ENCODE data around the gene DCAF7. TPM values are rescaled to one million over a fixed set of nuclear protein-coding genes. Genes with fewer than 3 reads are reported as not detected.
A peak's percentile ranks its signal among the peaks of the same experiment; 100 is the strongest.

DCAF7 gene
- total RNA-seq, 2 experiments from 2014 or later, result 104 to 105 TPM

- TF ChIP-seq CTCF (IDR thresholded peaks at IDR 0.05), result no peak
- Mint-ChIP-seq H3K36me3 (ENCODE audit: low read depth) (peaks cover 16% of the 10 kb centered on the region), H3K4me1 (ENCODE audit: low read depth) (peaks cover 24% of the 10 kb centered on the region), H3K4me3 (peak overlapping the region; percentile 92), H3K9me3 (no peaks in the 10 kb centered on the region), H3K27ac (peak overlapping the region; percentile 96), H3K27me3 (no peaks in the 10 kb centered on the region)
- ChIA-PET POLR2A (interaction anchor here (0.6 to 5.2 kb wide), 17 partner anchors 8 to 530 kb away, joined by 3 to 19 read pairs (median 3); partner anchors contain the start of gene TACO1), CTCF (interaction anchor here (0.6 to 3.2 kb wide), 5 partner anchors 16 to 228 kb away, joined by 3 to 18 read pairs (median 4); no protein-coding TSS in a partner anchor)
- DNase-seq, result no peak
- ATAC-seq, result peak; percentile 12
- intact Hi-C loops (cut with micrococcal nuclease), result no loop called here
These were observed 860 bp upstream of the DCAF7 start for GRCh38 chr17:63549289-63549945.

DNA sequence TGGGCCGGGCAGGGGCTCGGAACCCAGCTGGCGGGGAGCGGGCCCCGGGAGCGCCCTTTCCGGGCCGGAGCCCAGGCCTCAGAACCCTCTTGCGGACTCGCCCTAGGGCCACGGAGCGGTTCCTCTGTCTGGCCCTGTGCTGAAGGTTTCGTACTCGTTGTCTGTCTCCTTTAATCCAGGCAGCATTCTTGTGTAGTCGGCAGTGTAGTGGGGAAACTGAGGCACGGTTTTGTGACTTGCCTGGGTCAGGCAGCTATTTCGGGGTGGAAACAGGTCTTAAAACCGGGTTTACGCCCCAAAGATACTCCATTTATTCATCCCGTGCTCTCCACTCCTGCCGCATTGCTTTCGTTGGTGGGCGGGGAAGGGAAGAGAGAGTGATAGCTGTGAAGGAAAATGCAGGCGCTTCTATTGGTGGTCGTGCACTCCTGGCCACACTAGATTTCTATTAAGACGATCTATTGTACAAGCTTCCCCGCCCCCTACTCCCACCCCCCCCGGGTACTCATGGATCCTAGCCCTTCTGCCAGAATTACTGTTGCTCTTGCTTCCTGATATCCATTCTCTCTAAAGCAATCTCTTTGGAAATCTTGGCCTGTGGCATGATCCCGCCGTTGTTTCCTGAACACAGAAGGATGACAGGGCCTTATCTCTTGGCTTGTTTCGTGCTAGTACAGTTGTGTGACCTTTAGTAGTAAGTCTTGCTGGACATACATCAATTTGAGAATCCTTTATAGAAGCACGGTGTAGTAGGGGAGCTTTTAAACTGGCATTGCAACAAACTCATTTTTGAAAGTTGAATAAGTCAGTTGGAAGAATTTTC is 751 bp downstream of the DCAF7 start:
- peak overlapping the region; percentile 92 for H3K4me3 Mint-ChIP-seq
- intact Hi-C loops (cut with micrococcal nuclease), result loop anchor here (5.0 kb wide), 1 partner anchor 51 kb away; the partner anchor contains the start of gene TACO1
- H3K27ac Mint-ChIP-seq, result peak overlapping the region; percentile 96
- no peaks in the 10 kb centered on the region for H3K27me3 Mint-ChIP-seq
- H3K9me3 Mint-ChIP-seq, result no peaks in the 10 kb centered on the region
- ATAC-seq, result no peak
- ChIA-PET CTCF (interaction anchor here (0.8 to 3.2 kb wide), 7 partner anchors 14 to 146 kb away, joined by 3 to 18 read pairs (median 3); no protein-coding TSS in a partner anchor), POLR2A (interaction anchor here (0.7 to 5.2 kb wide), 10 partner anchors 10 to 194 kb away, joined by 3 to 19 read pairs (median 4); partner anchors contain the start of gene TACO1)
- H3K36me3 Mint-ChIP-seq (ENCODE audit: low read depth), result peaks cover 16% of the 10 kb centered on the region
- TF ChIP-seq CTCF (IDR thresholded peaks at IDR 0.05), result no peak
- peaks cover 38% of the 10 kb centered on the region for H3K4me1 Mint-ChIP-seq (ENCODE audit: low read depth)
- peak; percentile 46 for DNase-seq

DNA sequence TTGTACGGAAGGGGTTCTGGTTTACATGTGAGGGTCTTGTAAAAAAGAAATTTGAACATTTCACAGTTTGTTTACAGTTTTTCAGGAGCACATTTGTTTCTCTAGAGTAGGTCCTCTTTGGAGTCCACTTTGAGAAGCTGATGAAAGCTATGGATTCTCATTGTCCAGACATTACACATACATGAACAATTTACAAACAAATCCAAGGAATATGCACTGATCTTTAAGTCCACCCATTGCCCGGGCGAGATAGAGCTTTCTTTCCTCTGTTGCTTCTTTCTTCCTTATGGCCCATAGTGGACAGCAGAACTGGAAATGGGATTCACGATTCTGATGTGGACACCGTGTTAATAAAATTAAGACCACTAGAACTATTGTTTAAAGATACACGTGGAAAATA is 1.9 kb downstream of the DCAF7 start:
- intact Hi-C loops (cut with micrococcal nuclease), result loop anchor here (5.0 kb wide), 1 partner anchor 50 kb away; the partner anchor contains the start of gene TACO1
- ChIA-PET POLR2A (interaction anchor here (0.6 to 5.2 kb wide), 3 partner anchors 17 to 240 kb away, joined by 3 to 19 read pairs (median 4); partner anchors contain the start of gene TACO1), CTCF (interaction anchor here (0.7 to 1.9 kb wide), 5 partner anchors 17 to 145 kb away, joined by 3 to 11 read pairs (median 3); no protein-coding TSS in a partner anchor)
- H3K27me3 Mint-ChIP-seq, result no peaks in the 10 kb centered on the region
- H3K4me3 Mint-ChIP-seq, result peak overlapping the region; percentile 92
- no peak for DNase-seq
- peaks cover 46% of the 10 kb centered on the region for H3K4me1 Mint-ChIP-seq (ENCODE audit: low read depth)
- peaks cover 24% of the 10 kb centered on the region for H3K36me3 Mint-ChIP-seq (ENCODE audit: low read depth)
- peak overlapping the region; percentile 72 for H3K27ac Mint-ChIP-seq
- H3K9me3 Mint-ChIP-seq, result no peaks in the 10 kb centered on the region
- TF ChIP-seq CTCF (IDR thresholded peaks at IDR 0.05), result no peak
- no peak for ATAC-seq

- no peak overlapping the region for H3K27ac Mint-ChIP-seq
- H3K4me1 Mint-ChIP-seq (ENCODE audit: low read depth), result peaks cover 66% of the 10 kb centered on the region
- CTCF ChIA-PET, result interaction anchor here (3.2 to 3.9 kb wide), 2 partner anchors 56 to 130 kb away, joined by 9 to 17 read pairs; no protein-coding TSS in a partner anchor
- no peaks in the 10 kb centered on the region for H3K27me3 Mint-ChIP-seq
- POLR2A ChIA-PET, result interaction anchor here (0.7 kb wide), 2 partner anchors 44 to 1111 kb away, joined by 3 read pairs; no protein-coding TSS in a partner anchor
- intact Hi-C loops (cut with micrococcal nuclease), result no loop called here
- no peak for TF ChIP-seq CTCF (IDR thresholded peaks at IDR 0.05)
- ATAC-seq (no peak), DNase-seq (no peak)
- H3K4me3 Mint-ChIP-seq, result no peak overlapping the region
- H3K9me3 Mint-ChIP-seq, result no peaks in the 10 kb centered on the region
- peaks cover 30% of the 10 kb centered on the region for H3K36me3 Mint-ChIP-seq (ENCODE audit: low read depth)
These were observed 5.4 kb downstream of the DCAF7 start for GRCh38 chr17:63555500-63556156.

Measured in activated CD8-positive, alpha-beta T cell treated with anti-CD3 and anti-CD28 coated beads for 36 hours (primary cell).